ENCODE results near the gene E2F2.

The E2F2 gene

DNA sequence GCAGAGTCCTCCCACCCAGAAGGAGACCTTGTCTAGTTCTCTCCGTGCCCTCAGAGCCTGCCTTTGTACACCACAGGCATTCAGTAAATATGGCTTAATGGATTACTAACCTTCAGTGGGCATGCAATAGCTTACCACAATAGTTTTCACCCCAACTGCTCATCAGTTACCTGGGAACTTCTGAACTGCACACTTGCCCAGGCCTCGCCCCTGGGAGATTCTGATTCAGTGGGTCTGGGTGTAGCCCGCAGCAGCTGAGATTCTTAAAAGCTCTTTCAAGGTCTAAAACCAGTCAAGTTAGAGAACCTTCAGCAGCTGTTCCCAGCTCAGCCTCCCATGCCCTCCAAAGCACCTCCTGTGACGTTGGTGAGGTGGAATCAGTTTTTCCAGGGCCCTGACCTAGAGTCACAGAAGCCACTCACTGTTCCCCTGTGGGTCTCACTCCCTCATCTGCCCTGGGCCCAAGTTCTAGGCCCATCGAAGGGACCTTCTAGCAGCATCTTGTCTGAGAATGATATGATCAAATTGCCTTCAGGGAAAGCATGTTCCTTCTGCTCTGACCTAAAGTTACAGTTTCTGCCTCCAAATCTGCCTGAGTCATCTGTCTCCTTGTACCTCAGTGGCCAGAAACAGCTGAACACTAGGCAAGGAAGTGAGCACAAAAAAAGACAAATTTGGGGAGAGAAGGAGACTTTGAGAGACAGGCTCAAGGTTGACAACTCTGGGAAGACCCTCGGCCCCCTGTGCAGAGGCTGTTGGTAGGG lies 57.8 kb downstream of the E2F2 start:
- DNase-seq (ENCODE audit: low read depth) = peak; percentile 31
- no peak overlapping the region for H3K4me3 ChIP-seq (ENCODE audit: low read depth, low read length)

DNA sequence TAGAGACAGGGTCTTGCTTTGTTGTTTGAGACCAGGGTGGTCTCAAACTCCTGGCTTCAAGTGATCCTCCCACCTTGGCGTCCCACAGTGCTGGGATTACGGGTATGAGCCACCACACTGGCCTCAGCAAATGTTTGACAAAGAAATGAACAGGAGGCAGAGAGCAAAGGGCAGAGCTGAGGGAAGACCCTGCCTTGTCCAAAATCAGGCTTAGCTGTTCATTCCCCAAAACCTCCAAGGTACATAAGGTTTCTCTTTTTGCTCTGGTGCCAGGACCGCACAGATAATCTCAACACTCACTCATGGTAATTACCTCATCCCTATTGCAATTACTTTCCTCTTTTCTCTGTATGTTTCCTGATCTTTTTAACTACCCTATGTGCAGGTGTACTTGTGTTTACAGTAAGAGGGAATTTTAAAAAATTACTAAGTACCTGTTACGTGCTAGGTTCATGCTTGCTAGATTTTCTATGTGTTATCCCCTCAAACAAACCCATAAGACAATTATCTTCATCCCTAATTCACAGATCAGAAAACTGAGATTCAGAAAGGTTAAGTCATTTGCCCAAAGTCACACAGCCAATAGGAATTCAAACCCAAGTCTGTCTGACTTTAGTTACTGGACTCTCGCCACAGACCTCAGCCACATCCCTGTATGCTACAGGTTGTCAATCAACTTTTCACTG lies 58.5 kb downstream of the E2F2 start:
- no peak for DNase-seq (ENCODE audit: low read depth)
- H3K4me3 ChIP-seq (ENCODE audit: low read depth, low read length) = no peak overlapping the region

DNA sequence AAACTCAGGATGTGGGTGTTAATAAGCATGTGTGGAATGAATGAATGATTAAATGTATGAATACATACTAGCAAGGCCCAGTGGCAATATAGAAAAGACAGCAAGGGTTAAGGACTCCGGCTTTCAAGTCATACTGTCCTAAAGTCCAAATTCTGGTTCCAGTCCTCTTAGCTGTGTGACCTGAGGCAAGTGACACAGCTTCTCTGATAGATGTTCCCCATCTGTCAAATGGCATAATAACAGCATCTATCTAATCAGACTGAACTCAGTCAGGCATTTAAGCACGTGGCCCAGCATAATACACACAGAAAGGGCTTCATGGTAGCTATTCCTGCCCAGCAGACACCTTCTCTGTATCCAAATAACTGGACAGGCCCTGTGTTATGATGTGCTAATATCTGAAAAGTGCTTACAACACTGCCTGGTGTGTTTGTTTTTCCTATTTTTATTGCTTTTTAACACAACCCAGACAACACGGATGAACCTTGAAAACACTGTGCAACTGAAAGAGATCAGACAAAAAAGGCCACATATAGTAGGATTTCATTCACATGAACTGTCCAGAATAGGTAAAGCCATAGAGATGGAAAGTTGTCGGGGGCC lies 59.5 kb downstream of the E2F2 start:
- no peak for DNase-seq (ENCODE audit: low read depth)
- H3K4me3 ChIP-seq (ENCODE audit: low read depth, low read length) = no peak overlapping the region

DNA sequence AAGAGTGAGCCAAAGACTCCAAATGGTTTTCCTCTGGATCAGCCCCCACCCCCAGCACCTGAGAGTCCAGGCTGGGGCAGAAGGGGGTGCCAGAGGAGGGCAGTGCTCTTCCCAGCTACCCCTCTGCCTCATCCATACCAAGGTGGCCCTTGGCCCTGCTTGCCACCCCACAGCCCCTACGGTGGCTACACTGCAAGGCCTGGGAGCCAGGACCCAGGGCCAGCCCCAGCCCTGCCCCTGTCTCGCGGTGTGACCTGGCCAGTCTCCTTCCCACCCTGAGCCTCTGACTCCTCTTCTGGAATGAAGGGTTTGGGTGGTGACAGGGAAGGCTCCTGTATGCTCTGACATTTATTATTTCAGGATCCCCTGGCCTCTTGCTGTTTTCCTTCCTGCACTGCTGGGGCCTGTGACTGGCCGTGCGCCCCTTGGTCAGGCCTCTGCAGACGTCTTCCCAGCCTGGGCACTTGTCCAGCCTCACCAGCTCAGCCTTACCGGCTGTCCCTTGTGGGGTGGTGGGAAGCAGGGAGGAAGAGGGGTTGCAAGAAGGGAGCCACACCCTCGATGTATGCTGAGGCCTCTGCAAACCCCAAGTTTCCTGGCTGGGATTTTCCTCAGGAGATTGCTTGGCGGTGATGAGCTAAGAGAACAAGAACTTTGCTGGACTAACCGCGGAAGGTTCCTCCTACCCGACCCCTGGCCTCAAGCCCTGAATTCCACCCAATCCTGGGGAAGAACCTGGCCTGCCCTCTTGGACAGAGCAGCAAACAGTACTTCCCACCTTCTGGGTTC lies 60.6 kb downstream of the E2F2 start:
- peak; percentile 90 for DNase-seq (ENCODE audit: low read depth)
- no peak overlapping the region for H3K4me3 ChIP-seq (ENCODE audit: low read depth, low read length)

DNA sequence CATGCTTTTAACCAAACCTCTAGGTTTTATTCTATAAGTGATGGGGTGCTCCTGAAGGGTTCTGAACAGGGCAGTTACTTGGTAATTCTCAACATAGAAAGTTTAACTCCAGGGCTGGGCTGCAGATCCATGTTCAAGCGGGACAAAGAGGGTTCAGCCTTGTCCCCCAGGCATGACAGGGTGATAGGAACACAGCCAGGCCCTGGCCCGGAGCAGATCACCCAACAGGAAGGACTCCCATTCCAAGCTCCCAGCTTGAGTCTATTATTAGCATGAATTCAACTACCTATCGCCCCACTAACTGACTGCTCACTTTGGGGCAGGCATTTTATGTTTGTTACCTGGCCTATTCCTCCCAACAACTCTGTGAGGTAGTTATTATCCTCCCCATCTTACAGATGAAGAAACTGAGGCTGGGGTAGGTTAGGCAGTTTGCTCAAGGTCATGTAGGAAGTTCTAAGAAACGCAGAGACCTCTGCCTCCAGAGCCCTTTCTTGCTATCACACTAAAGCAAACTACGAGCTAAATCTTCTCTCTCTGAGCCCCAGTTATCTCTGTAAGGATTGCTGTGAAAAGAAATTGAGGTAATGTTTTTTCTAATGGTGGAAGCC lies 61.6 kb downstream of the E2F2 start:
- DNase-seq (ENCODE audit: low read depth) = no peak
- no peak overlapping the region for H3K4me3 ChIP-seq (ENCODE audit: low read depth, low read length)

DNA sequence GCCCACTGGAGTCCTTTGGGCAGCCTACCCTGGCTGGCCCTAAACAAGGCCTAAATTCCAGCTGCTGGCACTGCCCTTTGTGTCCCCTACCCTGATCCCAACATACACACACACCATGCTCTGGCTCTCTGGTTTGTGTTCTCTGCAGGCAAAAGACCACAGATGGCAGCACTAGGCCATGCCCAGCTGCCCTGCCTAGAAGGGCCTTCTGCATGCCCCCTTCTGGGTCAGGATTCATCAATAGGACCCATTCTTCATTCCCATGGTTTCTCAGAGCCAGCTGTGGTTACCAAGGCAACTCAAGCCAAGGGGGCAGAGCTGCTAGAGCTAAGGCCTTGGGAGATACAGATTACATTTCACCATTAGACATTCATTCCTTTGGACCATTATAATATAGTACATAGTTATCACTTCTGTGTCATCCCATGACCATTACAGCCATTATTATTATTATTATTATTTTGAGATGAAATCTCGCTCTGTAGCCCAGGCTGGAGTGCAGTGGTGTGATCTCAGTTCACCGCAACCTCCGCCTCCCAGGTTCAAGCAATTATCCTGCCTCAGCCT lies 64.5 kb downstream of the E2F2 start:
- no peak for DNase-seq (ENCODE audit: low read depth)
- H3K4me3 ChIP-seq (ENCODE audit: low read depth, low read length) = no peak overlapping the region

DNA sequence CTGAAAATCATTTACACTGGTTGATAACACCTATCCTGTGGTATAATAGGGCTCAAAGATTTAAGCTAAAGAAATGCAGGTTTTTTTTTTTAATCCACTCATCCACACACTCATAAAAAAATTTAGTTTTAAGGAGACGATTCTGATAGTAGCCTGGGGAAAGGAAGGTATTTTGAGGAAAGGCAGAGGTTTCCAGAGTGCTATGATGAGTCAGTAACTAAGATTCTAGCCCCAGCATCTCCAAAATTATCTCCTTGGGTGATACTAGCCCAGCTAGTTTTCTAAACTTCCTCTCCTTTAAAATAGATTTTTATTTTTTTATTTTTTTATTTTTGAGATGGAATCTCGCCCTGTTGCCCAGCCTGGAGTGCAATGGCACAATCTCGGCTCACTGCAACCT lies 67.7 kb downstream of the E2F2 start:
- no peak overlapping the region for H3K4me3 ChIP-seq (ENCODE audit: low read depth, low read length)
- DNase-seq (ENCODE audit: low read depth) = no peak

DNA sequence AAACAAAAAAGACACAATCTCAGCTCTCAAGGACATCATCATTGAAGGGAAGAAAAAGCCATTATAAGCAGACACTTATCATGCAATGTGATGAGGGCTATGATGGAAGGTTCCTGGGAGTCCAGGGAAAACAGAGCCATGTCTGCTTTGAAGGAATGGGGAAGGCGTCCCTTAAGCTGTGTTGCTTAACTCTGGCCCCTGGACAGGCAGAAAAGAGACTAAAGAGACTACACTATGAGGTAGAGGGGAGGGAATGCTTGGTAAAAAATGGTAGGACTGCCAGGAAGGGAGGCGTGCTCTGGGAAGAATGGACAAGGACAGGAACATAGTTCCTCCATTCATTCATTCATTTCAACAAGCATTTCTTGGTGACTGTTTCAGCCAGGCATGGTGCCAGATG lies 68.3 kb downstream of the E2F2 start:
- DNase-seq (ENCODE audit: low read depth) = no peak

DNA sequence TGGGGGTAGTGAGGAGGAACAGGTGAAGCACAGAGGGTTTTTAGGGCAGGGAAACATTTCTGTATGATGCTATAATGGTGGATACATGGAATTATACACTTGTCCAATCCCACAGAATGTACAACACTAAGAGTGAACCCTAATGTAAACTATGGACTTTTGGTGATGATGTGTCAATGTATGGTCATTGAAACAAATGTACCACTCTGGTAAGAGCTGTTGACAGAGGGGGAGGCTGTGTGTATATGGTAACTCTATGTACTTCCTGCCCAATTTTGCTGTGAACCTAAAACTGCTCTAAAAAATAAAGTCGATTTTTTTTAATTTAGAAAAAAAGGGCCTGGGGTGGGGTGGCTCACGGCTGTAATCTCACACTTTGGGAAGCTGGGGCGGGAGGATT lies 70.0 kb downstream of the E2F2 start:
- DNase-seq (ENCODE audit: low read depth) = no peak
- H3K4me3 ChIP-seq (ENCODE audit: low read depth, low read length) = no peak overlapping the region

More for the DNA sequence above, 68.3 kb downstream of the E2F2 start:
- H3K4me3 ChIP-seq (ENCODE audit: low read depth, low read length) = no peak overlapping the region

DNA sequence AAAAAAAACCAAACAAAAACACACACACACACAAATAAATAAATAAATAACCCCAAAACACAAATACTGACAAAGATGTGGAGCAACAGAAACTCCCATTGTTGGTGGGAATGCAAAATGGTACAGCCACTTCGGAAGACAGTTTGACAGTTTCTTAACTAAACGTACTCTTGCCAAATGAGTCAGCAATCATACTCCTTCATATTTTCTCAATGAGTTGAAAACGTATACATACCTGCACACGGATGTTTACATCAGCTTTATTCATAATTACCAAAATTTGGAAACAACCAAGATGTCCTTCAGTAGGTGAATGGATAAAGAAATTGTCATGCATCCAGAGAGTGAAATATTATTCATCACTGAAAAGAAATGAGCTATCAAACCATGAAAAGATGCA lies 70.5 kb downstream of the E2F2 start:
- no peak overlapping the region for H3K4me3 ChIP-seq (ENCODE audit: low read depth, low read length)
- no peak for DNase-seq (ENCODE audit: low read depth)

DNA sequence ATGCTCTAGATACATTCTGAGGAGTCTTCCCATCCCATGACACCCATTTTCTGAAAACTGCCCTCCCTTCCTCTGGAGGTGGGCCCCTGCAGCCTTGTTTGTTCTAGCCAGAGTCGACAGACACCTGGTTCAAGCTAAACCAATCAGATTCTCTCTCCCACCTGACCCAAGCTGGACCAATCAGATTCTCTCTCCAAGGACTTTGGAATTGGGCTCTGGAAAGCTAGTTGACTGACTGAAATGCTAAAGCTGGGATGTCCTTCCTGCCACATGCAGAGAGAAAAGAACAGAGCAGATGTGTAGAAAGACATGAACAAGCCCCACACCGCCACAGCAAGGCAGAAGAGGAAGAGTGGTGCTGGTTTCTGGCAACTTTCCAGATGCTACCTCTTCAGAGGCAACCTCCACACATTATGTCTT lies 71.7 kb downstream of the E2F2 start:
- H3K4me3 ChIP-seq (ENCODE audit: low read depth, low read length) = no peak overlapping the region
- DNase-seq (ENCODE audit: low read depth) = no peak
